Activated CD4-positive, alpha-beta T cell treated with anti-CD3 and anti-CD28 coated beads, Interleukin-2, amount 50 U/mL, for 48 hours (primary cell): ENCODE data around the gene GLTP.

Source experiments
- DNase-seq, 2 experiments: peaks; one replicate each; pipeline ENCODE4 v3.0.0-alpha.2; 2020

GLTP gene

GRCh38 chr12:109818253-109818652, 62.1 kb downstream of the GLTP start:
- DNase-seq = no peak

- DNase-seq = no peak
These were observed 62.6 kb downstream of the GLTP start for GRCh38 chr12:109817627-109818231.

GRCh38 chr12:109816870-109817269, 63.5 kb downstream of the GLTP start:
- no peak for DNase-seq

GRCh38 chr12:109815757-109816617, 64.4 kb downstream of the GLTP start:
- no peak for DNase-seq

DNA sequence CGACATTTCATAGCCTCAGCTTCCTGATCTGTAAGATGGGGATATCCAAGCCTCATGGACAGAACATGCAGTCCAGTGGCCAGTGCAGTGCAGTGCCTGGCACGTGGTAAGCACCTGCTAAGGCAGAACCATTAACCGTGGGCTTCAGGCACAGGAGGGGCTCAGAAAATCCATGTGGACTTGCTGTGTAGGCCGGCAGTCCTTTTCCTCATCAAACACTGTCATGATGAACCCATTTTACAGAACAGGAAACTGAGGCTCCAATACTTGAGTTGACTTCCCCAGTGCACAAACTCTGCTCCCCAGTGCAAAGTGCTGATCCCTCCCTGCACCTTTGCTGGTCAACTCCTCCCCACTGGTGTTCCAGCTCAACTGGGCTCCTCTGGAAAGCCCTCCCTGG, 65.1 kb downstream of the GLTP start:
- no peak for DNase-seq

DNA sequence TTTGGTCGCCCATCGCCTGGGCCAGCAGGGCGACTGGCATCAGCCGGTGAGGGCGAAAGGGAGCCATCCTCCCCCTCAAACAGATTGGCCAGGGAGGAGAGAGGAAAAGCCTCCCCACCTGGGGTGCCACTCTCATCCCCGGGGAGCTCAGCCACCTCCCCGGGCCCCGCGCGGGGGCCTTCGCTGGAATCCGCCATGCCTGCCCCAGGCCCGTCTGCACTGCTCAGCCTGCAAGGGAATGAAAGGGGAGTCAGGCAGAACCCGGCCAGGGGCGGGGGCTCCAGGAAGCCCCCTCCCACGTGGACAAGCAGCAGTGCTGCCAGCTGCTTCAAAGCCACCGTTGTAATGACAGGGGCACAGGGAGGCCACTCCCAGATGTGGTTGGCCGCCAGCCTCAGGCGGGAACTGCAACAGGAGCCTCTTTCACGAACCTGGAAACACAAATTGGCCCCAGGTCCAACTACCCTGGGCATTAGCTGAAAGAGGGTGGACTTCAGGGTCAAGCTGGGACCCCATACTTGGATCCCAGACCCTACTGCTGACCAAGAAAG, 65.7 kb downstream of the GLTP start:
- DNase-seq = no peak

DNA sequence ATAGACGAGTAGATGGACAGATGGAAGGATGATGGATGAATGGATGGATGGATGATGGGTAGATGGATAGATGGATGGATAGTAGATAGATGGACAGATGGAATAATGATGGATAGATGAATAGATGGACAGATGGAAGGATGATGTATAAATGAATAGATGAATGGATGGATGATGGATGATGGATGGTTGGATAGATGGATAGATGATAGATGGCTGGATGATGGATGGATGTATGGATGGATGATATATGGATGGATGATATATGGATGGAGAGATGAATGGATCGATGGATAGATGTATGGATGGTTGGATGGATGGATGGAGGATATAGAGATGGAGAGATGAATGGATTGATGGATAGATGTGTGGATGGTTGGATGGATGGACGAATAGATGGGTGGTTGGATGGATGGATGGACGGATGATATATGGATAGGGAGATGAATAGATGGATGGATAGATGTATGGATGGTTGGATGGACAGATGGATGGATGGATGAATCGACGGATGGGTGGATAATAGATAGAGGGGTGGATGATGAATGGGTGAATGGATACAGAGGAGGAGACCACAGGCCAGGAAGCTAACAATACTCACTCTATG, 66.4 kb downstream of the GLTP start:
- no peak for DNase-seq

- no peak for DNase-seq
These were observed 68.7 kb downstream of the GLTP start for GRCh38 chr12:109811624-109811995.

DNA sequence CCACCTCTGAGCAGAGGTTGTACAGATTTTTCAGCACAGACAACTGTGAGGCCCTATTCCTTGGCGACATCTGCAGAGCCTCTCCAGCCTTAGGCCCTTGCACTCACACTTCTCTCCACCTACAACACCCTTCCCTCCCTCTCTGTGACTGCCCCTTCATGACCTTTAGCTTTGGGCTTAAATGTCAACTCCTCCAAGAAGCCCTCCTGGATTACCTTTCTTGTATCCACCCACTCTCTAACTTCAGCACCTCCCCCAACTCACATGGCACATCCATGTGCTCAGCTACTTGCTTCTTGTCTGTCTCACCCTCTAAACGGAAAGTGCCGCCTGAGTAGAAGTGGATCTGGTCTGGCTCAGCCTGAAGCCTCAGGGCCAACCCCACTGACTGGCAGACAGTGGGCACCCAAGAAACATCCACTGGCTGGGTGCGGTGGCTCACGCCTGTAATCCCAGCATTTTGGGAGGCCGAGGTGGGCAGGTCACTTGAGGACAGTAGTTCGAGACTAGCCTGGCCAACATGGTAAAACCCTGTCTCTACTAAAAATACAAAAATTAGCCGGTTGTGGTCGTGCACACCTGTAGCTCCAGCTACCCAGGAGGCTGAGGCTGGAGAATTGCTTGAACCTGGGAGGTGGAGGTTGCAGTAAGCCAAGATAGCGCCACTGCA, 69.3 kb downstream of the GLTP start:
- no peak for DNase-seq

DNA sequence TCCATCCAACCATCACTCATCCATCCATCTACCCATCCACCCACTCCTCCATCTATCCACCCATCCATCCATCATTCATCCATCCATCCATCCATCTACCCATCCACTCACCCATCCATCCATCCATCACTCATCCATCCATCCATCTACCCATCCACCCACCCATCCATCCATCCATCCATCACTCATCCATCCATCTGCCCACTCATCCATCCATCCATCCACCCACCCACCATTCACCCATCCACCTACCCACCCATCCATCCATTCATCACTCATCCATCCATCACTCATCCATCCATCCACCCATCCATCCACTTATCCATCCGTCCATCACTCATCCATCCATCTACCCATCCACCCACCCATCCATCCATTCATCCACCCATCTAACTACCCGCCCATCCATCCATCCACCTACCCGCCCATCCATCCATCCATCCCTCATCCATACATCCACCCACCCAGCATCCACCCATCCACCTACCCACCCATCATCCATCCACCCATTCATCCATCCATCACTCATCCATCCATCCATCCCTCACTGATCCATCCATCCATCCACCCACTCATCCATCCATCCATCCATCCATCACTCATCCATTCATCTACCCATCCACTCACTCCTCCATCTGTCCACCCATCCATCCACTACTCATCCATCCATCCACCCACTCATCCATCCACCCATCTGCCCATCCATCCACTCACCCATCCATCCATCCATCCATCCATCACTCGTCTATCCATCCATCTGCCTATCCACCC, 71.3 kb downstream of the GLTP start:
- no peak for DNase-seq

- no peak for DNase-seq
These were observed 72.2 kb downstream of the GLTP start for GRCh38 chr12:109807954-109808643.

DNA sequence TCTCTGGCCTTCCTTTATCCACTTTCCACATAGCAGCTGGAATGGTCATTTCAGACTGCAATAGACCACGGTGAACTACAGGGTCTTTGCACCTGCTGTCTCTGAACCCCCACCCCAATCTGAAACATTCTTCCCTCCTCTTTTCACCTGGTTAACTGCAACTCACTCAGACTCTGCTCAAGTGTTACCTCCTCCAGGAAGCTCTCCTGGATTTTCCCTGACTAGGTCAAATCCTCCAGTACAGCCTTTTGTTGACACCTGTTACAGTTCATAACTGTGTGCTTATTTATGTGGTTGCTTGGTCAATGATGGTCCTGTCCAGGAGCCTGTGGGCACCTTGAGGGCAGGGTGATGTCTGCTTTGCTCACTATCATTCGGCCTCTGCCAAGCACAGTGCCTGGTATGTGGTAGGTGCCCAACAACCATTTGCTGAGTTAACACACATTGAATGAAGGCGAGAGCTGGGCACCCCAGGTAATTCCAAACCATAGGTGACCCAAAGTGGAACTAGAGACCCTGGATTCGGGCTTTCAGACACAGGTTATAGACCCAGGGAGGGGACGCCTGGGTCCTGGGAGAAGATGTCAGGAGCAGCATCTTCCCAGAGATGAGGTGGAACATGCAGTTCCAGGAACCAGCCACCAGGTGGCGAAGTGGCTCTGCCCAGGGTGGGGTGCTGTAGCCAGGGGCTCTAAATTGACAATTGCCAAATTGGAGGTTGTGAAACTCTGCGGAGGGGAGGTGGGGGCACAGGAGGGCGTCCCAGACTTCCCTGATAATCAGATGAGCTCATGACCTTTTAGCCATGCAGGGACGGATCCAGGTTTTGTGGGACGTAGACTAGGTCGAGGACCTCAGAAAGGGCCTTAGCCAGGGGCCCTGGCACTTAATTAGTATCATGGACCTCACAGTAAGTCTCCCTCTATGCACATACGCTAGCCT, 75.2 kb downstream of the GLTP start:
- DNase-seq = peak; percentile 71 to 74

DNA sequence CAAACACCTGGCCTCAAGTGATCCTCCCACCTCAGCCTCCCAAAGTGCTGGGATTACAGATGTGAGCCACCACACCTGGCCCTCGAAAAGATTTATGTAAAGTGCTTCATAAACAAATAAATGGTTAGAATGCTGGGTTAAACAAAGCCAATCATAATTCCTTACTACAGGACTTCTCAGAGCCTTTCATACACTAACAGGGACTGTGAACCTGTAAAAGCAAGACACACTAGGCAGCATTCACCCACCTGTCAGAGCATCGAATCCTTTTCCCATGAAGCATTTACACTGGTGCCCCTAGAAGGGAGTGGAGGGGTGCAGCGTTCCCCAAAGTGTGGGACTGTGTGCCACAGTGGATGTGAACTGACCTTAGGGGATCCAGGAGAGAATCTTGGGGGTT, 76.7 kb downstream of the GLTP start:
- no peak for DNase-seq

DNA sequence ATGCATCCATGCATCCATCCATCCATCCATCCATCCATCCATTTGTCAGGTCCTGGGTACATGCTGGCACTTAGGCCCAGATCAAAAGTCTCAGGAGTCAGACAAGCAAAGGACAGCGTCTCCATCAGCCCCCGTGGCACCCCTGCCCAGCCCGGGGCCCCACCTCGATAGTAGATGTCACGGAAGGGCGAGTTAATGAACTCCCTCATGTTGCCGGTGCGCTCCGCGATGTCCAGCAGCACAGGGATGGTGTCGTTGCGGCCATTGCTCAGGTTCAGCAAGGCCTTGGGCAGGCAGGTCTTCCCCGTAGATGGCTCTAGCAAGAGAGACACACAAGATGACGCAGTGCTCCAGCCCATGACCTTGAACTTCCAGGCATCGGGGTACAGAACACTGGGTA, 77.5 kb downstream of the GLTP start:
- DNase-seq = no peak
